Inferior parietal cortex (tissue), 1 donor: ENCODE measurements around the gene SAYSD1.

Experiments
- DNase-seq: peaks from one replicate; pipeline ENCODE4 v3.0.0-alpha.2; 2016; ENCODE audit errors: extremely low spot score

The SAYSD1 gene

DNA sequence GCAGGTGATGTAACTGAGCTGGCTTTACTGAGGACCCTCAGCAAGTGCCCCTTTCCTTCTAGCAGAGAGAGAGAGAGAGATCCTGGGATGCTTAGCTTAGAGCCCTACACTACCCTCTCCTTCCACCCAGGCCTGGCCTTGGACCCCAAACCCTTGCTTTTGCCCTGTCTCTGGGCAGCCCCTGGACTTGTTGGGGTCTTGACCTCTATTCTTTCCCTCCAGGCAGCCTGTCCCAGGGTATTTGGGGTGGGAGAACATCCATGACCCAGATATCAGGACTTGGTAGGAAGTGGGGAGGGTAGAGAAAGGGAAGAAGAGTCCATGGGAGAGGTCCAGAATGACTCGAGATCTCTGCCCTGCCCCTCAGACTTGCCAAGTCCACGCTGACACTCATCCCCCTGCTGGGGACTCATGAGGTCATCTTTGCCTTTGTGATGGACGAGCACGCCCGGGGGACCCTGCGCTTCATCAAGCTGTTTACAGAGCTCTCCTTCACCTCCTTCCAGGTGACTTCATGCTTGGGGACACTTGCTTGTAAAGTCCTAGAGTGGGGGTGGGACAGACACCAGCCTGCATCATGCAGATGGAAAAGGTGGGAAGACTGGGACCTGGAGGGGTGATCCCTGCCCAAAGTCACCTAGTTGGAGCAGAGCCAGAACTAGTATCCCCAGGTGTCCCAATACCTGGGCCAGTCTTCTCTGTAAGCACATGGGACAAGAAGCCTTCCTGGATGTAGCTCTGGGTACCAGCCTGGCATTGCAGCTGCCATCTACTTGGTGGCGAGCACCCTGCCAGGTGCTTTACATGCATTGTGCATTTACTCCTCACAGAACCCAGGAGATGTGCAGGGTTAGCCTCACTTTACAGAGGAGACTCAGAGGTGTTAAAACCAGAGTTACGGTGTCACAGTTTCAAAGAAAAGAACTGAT is 35.5 kb downstream of the SAYSD1 start:
- no peak for DNase-seq

DNA sequence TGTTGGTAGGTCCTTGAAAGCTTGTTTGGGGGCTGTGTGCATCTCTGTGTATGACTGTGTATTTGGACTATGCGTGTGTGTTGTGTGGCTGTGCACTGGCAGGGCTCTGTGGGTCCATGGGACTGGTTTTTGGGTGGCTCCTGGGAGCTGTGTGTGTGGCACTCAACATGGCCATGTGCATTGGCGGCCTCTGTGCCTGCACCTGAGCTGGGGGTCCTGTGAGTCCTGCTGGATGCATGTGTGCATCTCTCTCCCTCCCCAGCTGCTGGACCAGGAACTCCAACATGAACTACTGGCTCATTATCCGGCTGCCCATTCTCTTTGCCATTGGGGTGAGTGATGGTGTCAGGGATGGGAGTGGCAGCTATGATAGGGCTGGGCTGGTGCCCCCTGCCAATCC is 36.3 kb downstream of the SAYSD1 start:
- DNase-seq = no peak

- no peak for DNase-seq
Observed at GRCh38 chr6:39077882-39078594, 36.9 kb downstream of the SAYSD1 start.

- DNase-seq = no peak
Observed at GRCh38 chr6:39076623-39077535, 38.1 kb downstream of the SAYSD1 start.

DNA sequence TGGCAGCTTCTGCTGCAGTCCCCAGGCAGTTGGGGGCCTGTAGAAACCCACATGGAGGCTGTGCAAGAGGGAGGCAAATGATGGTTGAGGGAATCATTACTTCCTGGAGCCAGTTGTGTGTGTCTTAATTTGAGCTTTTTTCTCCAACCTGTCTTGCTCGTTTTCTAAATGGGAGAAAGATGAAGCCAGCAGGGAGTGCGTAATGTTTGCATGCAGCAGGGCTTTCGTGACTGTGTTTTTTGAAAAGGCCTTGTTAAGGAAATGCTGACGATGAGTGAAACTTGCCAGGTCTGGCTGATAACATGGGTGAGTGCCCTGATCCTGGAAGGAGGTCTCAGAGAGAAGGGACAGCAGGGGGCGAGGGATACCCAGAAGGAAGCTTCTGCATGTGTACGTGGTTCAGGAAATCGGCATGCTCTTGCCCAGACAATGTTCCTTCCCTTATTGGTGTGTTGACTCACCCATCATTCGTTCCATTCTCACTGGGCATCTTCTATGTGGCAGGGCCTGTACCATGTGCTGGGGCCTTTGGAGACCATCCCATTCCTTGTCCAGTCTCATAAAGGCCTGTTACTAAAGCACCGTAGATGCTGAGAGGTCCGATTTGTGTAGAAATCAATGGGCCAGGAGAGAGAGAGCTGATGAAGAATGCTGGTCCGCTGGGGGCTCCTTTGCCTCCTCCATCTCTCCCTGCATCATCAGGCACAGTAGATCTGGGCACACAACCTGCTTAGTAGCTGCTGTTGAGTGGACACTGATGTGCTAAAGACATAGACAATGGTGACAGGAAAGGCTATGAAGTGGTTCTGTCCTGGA is 39.0 kb downstream of the SAYSD1 start:
- DNase-seq = no peak

DNA sequence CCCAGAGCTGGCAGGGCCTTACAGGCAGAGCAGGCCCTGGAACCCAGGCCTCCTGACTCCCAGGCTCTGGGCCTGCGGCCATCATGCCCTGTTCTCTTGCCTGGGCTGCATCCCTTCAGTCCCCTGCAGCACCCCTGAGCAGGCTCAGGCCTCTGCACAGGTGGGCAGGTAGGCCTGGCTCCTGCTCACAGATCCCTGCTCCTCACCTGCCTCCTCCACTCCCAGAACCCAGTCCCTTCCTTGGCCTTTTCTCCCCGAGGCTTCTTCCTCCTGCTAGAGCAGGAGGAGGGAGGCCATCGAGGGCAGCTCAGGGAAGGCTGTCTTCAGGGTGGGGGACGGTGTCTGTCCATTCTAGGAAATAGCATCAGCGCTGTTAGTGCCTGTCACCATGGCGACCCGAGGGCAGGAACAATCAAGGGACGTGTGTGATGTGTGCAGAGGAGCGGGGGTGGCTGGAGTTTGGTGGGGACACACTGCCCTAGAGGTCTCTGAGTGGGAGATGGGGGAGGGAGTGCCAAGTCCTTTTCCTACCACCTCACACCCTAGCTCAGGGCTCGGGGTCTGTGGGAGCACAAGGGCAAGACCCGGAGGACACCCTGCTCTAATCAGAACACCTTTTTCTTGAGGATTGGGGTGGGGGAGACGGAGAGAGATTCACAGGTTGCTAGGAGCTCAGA is 39.8 kb downstream of the SAYSD1 start:
- no peak for DNase-seq

- DNase-seq = no peak
Observed at GRCh38 chr6:39074486-39074885, 40.5 kb downstream of the SAYSD1 start.

- no peak for DNase-seq
Observed at GRCh38 chr6:39073471-39074355, 41.3 kb downstream of the SAYSD1 start.

GRCh38 chr6:39072830-39073229 is 42.2 kb downstream of the SAYSD1 start:
- DNase-seq = no peak

DNA sequence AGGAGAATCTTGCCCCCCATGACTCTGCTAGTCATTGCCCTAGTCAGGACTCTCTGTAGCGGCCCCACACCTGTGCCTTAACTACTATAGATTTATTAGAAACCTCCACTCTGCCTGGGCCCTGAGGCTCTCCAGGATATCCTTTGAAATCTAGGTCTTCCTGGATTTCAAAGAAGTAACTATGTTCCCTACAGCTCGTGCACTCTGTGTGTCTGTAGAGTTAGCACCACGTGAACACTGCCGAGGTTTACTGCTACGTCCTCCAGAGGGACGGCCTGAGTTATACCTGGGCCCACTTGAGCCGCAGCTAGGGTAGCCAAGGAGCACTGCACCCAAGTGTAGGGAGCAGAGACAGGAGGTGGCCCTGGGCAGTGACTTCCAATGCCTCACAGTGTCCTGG is 46.6 kb downstream of the SAYSD1 start:
- DNase-seq = no peak

GRCh38 chr6:39065561-39065960 is 49.4 kb downstream of the SAYSD1 start:
- DNase-seq = no peak

DNA sequence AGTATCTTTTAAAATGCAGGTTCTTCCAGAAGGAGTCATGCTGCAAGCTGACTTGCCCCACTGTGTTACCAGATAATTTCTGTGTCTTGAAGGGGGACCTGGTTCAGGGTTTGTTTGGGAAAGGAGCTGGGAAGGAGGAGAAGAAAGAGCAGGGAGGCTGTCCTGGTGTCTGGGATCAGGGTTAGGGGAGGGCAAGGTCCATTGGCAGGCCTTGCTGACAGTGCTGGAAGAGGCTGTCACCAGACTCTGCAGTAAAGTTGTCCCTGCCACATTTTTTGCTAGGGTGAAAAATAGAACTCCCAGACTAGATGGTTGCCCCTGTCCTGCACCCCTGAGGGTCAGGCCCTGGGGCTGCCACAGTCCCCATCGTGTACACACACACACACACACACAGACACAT is 51.5 kb downstream of the SAYSD1 start:
- DNase-seq = no peak

- DNase-seq = no peak
Observed at GRCh38 chr6:39062014-39062740, 52.8 kb downstream of the SAYSD1 start.

- DNase-seq = no peak
Observed at GRCh38 chr6:39061588-39061987, 53.4 kb downstream of the SAYSD1 start.

GRCh38 chr6:39061182-39061581 is 53.8 kb downstream of the SAYSD1 start:
- no peak for DNase-seq

DNA sequence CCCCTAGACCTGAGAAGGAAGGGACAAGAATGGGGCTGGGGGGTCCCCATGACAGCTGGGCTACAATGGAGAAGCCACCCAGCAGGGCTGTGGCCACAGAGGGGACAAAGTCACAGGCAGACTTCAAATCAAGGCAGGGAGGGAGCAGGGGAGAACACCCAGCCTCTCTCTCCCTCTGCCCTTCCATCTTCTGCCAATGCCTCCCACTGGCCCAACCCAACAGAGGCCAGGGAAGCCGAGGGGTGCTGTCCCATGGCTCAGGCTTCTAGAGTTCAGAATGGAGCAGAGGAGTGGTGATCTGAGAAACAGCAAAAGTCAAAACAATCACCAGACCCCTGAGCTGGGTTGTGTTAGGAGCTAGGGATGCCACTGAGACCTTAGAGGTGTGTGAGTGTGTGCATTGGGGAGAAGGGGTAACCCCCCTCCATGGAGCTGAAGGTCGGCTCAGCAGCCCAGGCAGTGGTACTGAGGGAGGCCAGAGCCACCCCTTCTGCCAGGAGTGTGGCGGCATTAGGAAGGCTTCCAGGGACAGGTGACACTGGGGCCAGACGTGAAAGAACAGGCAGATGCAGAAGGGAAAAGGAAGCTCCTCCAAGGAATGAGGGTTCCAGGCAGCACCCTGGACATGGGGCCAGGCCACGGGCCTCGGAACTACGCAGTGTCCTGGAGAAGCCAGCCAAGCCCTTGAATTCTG is 54.4 kb downstream of the SAYSD1 start:
- no peak for DNase-seq

GRCh38 chr6:39059496-39060310 is 55.3 kb downstream of the SAYSD1 start:
- DNase-seq = no peak
